ENCODE results near the gene MLYCD.
"Not testable (repeated sequence)": the region's sequence is repeated elsewhere in the genome, so short reads cannot be mapped to it uniquely, and the experiment has no call there.

MLYCD gene

GRCh38 chr16:83943516-83944050 is 44.7 kb downstream of the MLYCD start:
- Mint-ChIP-seq H3K4me1 (ENCODE audit: low read depth in 2 of 2) (peaks cover 0 to 2% of the 10 kb centered on the region in 2 donors), H3K4me3 (no peak overlapping the region), H3K9me3 (no peaks in the 10 kb centered on the region), H3K36me3 (ENCODE audit: insufficient read depth) (no peaks in the 10 kb centered on the region), H3K27me3 (peaks cover 0 to 23% of the 10 kb centered on the region in 2 donors), H3K27ac (no peak overlapping the region)
- DNase-seq (no peak), ATAC-seq (replicated peaks) (no peak)

- DNase-seq (no peak), ATAC-seq (replicated peaks) (no peak)
- no peaks in the 10 kb centered on the region for H3K9me3 Mint-ChIP-seq
- no peaks in the 10 kb centered on the region for H3K4me1 Mint-ChIP-seq (ENCODE audit: low read depth in 2 of 2)
- H3K27me3 Mint-ChIP-seq = peaks cover 0 to 15% of the 10 kb centered on the region in 2 donors
- H3K27ac Mint-ChIP-seq = no peak overlapping the region
- H3K36me3 Mint-ChIP-seq (ENCODE audit: insufficient read depth) = no peaks in the 10 kb centered on the region
- H3K4me3 Mint-ChIP-seq = no peak overlapping the region
Observed at GRCh38 chr16:83945587-83945986, 46.7 kb downstream of the MLYCD start.

GRCh38 chr16:83946154-83946780 is 47.4 kb downstream of the MLYCD start:
- no peak overlapping the region for H3K27ac Mint-ChIP-seq
- H3K9me3 Mint-ChIP-seq = no peaks in the 10 kb centered on the region
- no peaks in the 10 kb centered on the region for H3K4me1 Mint-ChIP-seq (ENCODE audit: low read depth in 2 of 2)
- ATAC-seq (replicated peaks) (no peak), DNase-seq (no peak)
- peaks cover 0 to 15% of the 10 kb centered on the region in 2 donors for H3K27me3 Mint-ChIP-seq
- no peak overlapping the region for H3K4me3 Mint-ChIP-seq
- no peaks in the 10 kb centered on the region for H3K36me3 Mint-ChIP-seq (ENCODE audit: insufficient read depth)

GRCh38 chr16:83946781-83947566 is 48.1 kb downstream of the MLYCD start:
- Mint-ChIP-seq H3K36me3 (ENCODE audit: insufficient read depth) (no peaks in the 10 kb centered on the region), H3K27me3 (peaks cover 0 to 15% of the 10 kb centered on the region in 2 donors), H3K4me3 (no peak overlapping the region), H3K9me3 (no peaks in the 10 kb centered on the region), H3K27ac (no peak overlapping the region), H3K4me1 (ENCODE audit: low read depth in 2 of 2) (no peaks in the 10 kb centered on the region)
- ATAC-seq (replicated peaks) (no peak), DNase-seq (no peak)

- H3K36me3 Mint-ChIP-seq (ENCODE audit: insufficient read depth) = no peaks in the 10 kb centered on the region
- H3K27me3 Mint-ChIP-seq = peaks cover 0 to 17% of the 10 kb centered on the region in 2 donors
- no peak for DNase-seq
- no peak for ATAC-seq (replicated peaks)
- H3K4me1 Mint-ChIP-seq (ENCODE audit: low read depth in 2 of 2) = no peaks in the 10 kb centered on the region
- no peak overlapping the region for H3K4me3 Mint-ChIP-seq
- H3K9me3 Mint-ChIP-seq = no peaks in the 10 kb centered on the region
- H3K27ac Mint-ChIP-seq = no peak overlapping the region
Observed at GRCh38 chr16:83947642-83948234, 48.8 kb downstream of the MLYCD start.

- Mint-ChIP-seq H3K9me3 (no peaks in the 10 kb centered on the region), H3K36me3 (ENCODE audit: insufficient read depth) (no peaks in the 10 kb centered on the region), H3K4me3 (no peak overlapping the region), H3K27me3 (peaks cover 3 to 19% of the 10 kb centered on the region in 2 donors), H3K4me1 (ENCODE audit: low read depth in 2 of 2) (peaks cover 0 to 2% of the 10 kb centered on the region in 2 donors), H3K27ac (no peak overlapping the region)
- no peak for ATAC-seq (replicated peaks)
- DNase-seq = no peak
Observed at GRCh38 chr16:83948914-83949723, 50.2 kb downstream of the MLYCD start.

- no peak for ATAC-seq (replicated peaks)
- Mint-ChIP-seq H3K36me3 (ENCODE audit: insufficient read depth) (no peaks in the 10 kb centered on the region), H3K27me3 (peaks cover 8 to 24% of the 10 kb centered on the region in 2 donors), H3K4me3 (no peak overlapping the region), H3K9me3 (no peaks in the 10 kb centered on the region), H3K4me1 (ENCODE audit: low read depth in 2 of 2) (peaks cover 0 to 2% of the 10 kb centered on the region in 2 donors), H3K27ac (no peak overlapping the region)
- no peak for DNase-seq
Observed at GRCh38 chr16:83949724-83950001, 50.7 kb downstream of the MLYCD start.

- H3K36me3 Mint-ChIP-seq (ENCODE audit: insufficient read depth); ATAC-seq (replicated peaks); H3K9me3 Mint-ChIP-seq; H3K27ac Mint-ChIP-seq; H3K4me1 Mint-ChIP-seq (ENCODE audit: low read depth in 2 of 2); DNase-seq; H3K4me3 Mint-ChIP-seq: not testable (repeated sequence)
- H3K27me3 Mint-ChIP-seq = peaks cover 16 to 37% of the 10 kb centered on the region in 2 donors
Observed at GRCh38 chr16:83950862-83951399, 52.0 kb downstream of the MLYCD start.

GRCh38 chr16:83951544-83951943 is 52.6 kb downstream of the MLYCD start:
- no peak for ATAC-seq (replicated peaks)
- Mint-ChIP-seq H3K4me3 (no peak overlapping the region), H3K4me1 (ENCODE audit: low read depth in 2 of 2) (peaks cover 0 to 2% of the 10 kb centered on the region in 2 donors), H3K27ac (no peak overlapping the region), H3K27me3 (peaks cover 16 to 43% of the 10 kb centered on the region in 2 donors), H3K36me3 (ENCODE audit: insufficient read depth) (no peaks in the 10 kb centered on the region), H3K9me3 (no peaks in the 10 kb centered on the region)
- no peak for DNase-seq

GRCh38 chr16:83952587-83952939 is 53.6 kb downstream of the MLYCD start:
- ATAC-seq (replicated peaks) = no peak
- peaks cover 16 to 48% of the 10 kb centered on the region in 2 donors for H3K27me3 Mint-ChIP-seq
- no peak overlapping the region for H3K4me3 Mint-ChIP-seq
- peaks cover 0 to 6% of the 10 kb centered on the region in 2 donors for H3K4me1 Mint-ChIP-seq (ENCODE audit: low read depth in 2 of 2)
- no peak for DNase-seq
- no peaks in the 10 kb centered on the region for H3K36me3 Mint-ChIP-seq (ENCODE audit: insufficient read depth)
- no peak overlapping the region for H3K27ac Mint-ChIP-seq
- H3K9me3 Mint-ChIP-seq = no peaks in the 10 kb centered on the region

- no peaks in the 10 kb centered on the region for H3K9me3 Mint-ChIP-seq
- H3K36me3 Mint-ChIP-seq (ENCODE audit: insufficient read depth) = no peaks in the 10 kb centered on the region
- peak within 1 kb of the TSS in 1 of 2 donors; percentile 33 for H3K4me3 Mint-ChIP-seq
- H3K27me3 Mint-ChIP-seq = peaks cover 16 to 48% of the 10 kb centered on the region in 2 donors
- ATAC-seq (replicated peaks) (peak; percentile 73), DNase-seq (peak; percentile 7 to 24 (median 17))
- peaks cover 0 to 6% of the 10 kb centered on the region in 2 donors for H3K4me1 Mint-ChIP-seq (ENCODE audit: low read depth in 2 of 2)
- no peak within 1 kb of the TSS for H3K27ac Mint-ChIP-seq
Observed at GRCh38 chr16:83952940-83953795, 54.3 kb downstream of the MLYCD start, which contains the start of gene OSGIN1. Gene OSGIN1, plus strand, starts transcription at chr16:83953240. Its CDS starts 4,432 bp downstream, at chr16:83957672.

- peaks cover 0 to 6% of the 10 kb centered on the region in 2 donors for H3K4me1 Mint-ChIP-seq (ENCODE audit: low read depth in 2 of 2)
- no peak overlapping the region for H3K27ac Mint-ChIP-seq
- no peaks in the 10 kb centered on the region for H3K9me3 Mint-ChIP-seq
- peaks cover 16 to 48% of the 10 kb centered on the region in 2 donors for H3K27me3 Mint-ChIP-seq
- no peaks in the 10 kb centered on the region for H3K36me3 Mint-ChIP-seq (ENCODE audit: insufficient read depth)
- ATAC-seq (replicated peaks) (no peak), DNase-seq (no peak)
- H3K4me3 Mint-ChIP-seq = peak overlapping the region in 1 of 2 donors; percentile 44
Observed at GRCh38 chr16:83953796-83954576, 55.1 kb downstream of the MLYCD start.
